SK-N-SH (cell line): ENCODE data around the gene HS3ST4. TPM values are rescaled to one million over a fixed set of nuclear protein-coding genes. Genes with fewer than 3 reads are reported as not detected.

Source experiments
- CTCF ChIA-PET: fragments of 300-600, 350-600 bp; formaldehyde crosslinking; extraction: SDS; loops from one replicate; lab custom pipeline; 2021; lab: Yijun Ruan, JAX
- POLR2A ChIA-PET: fragments of 350-600 bp; sonication (Branson Sonifier 250); formaldehyde crosslinking; extraction: SDS; loops from one replicate; lab custom pipeline; 2020; ENCODE audit warnings: antibody characterized with exemption, inconsistent platforms; lab: Yijun Ruan, JAX
- DNase-seq: peaks from one replicate; pipeline ENCODE4 v3.0.0; 2012
- H2AFZ ChIP-seq: fragments of 200-600 bp; sonication (generic); 2 replicates; pipeline ENCODE4 v1.8.1; 2016; ENCODE audit warnings: antibody characterized with exemption, mild to moderate bottlenecking, low read depth
- H3F3A ChIP-seq: fragments of 200-600 bp; sonication (generic); replicated peaks from 2 replicates; pipeline ENCODE3; 2016; ENCODE audit warnings: antibody characterized with exemption, mild to moderate bottlenecking; ENCODE audit not compliant: insufficient read depth
- H3K27ac ChIP-seq, 2 experiments: fragments of 200-500 bp in 1 of 2; fragments of 200-600 bp in 1 of 2; sonication (Bioruptor generic) in 1 of 2; sonication (generic), shearing (Covaris generic) in 1 of 2; 2 replicates each; pipeline versions ENCODE4 v1.5.1 to v1.6.1; 2014 to 2016; ENCODE audit warnings: low read depth in 2 of 2, inconsistent platforms in 1 of 2, low read length in 1 of 2, mild to moderate bottlenecking in 1 of 2, mixed read lengths in 1 of 2
- H3K27me3 ChIP-seq: fragments of 200-600 bp; sonication (generic), shearing (Covaris generic); 2 replicates; pipeline ENCODE4 v1.6.1; 2016; ENCODE audit warnings: mixed run types; ENCODE audit not compliant: insufficient read depth
- H3K36me3 ChIP-seq, 2 experiments: fragments of 200-500 bp in 1 of 2; fragments of 200-600 bp in 1 of 2; sonication (Bioruptor generic) in 1 of 2; sonication (generic) in 1 of 2; replicated peaks in 1 of 2; 2 replicates each; pipeline versions ENCODE3 to v1.5.1; 2014 to 2016; ENCODE audit warnings: low read length in 1 of 2, mild to moderate bottlenecking in 1 of 2; ENCODE audit not compliant: insufficient read depth in 2 of 2, control insufficient read depth in 1 of 2
- H3K4me1 ChIP-seq, 2 experiments: fragments of 200-500 bp in 1 of 2; fragments of 200-600 bp in 1 of 2; sonication (Bioruptor generic) in 1 of 2; sonication (generic), shearing (Covaris generic) in 1 of 2; 2 replicates each; pipeline versions ENCODE4 v1.5.1 to v1.6.1; 2014 to 2016; ENCODE audit warnings: low read depth in 1 of 2, low read length in 1 of 2, mixed run types in 1 of 2; ENCODE audit not compliant: insufficient read depth in 2 of 2, control insufficient read depth in 1 of 2
- H3K4me2 ChIP-seq: fragments of 200-600 bp; sonication (generic), shearing (Covaris generic); 2 replicates; pipeline ENCODE4 v1.6.1; 2017; ENCODE audit warnings: mixed run types
- H3K4me3 ChIP-seq, 2 experiments: fragments of 200-500 bp in 1 of 2; fragments of 200-600 bp in 1 of 2; sonication (Bioruptor generic) in 1 of 2; sonication (generic), shearing (Covaris generic) in 1 of 2; 2 replicates each; pipeline versions ENCODE4 v1.5.1 to v1.8.1; 2014 to 2016; ENCODE audit warnings: low read depth in 2 of 2, inconsistent platforms in 1 of 2, low read length in 1 of 2, mild to moderate bottlenecking in 1 of 2, mixed read lengths in 1 of 2, moderate library complexity in 1 of 2
- H3K79me2 ChIP-seq: fragments of 200-600 bp; sonication (generic); 2 replicates; pipeline ENCODE4 v1.8.1; 2017; ENCODE audit warnings: mild to moderate bottlenecking; ENCODE audit not compliant: insufficient read depth
- H3K9ac ChIP-seq: fragments of 200-600 bp; sonication (generic); 2 replicates; pipeline ENCODE4 v1.6.1; 2017; ENCODE audit warnings: mixed run types
- H3K9me2 ChIP-seq: fragments of 200-600 bp; sonication (generic); 2 replicates; pipeline ENCODE4 v1.6.1; 2017; ENCODE audit warnings: mixed run types
- H3K9me3 ChIP-seq: fragments of 200-600 bp; sonication (generic); 2 replicates; pipeline ENCODE4 v1.6.1; 2017; ENCODE audit warnings: mixed run types, mild to moderate bottlenecking, moderate library complexity
- H4K20me1 ChIP-seq: fragments of 200-600 bp; sonication (generic); 2 replicates; pipeline ENCODE4 v1.6.1; 2017; ENCODE audit warnings: mild to moderate bottlenecking, mixed run types; ENCODE audit not compliant: insufficient read depth
- MXI1 ChIP-seq: IDR thresholded peaks from 2 replicates; pipeline ENCODE4 v1.6.1; 2012; ENCODE audit warnings: mild to moderate bottlenecking, low read depth, low read length, improper control_type of control experiment
- NFIC ChIP-seq: IDR thresholded peaks from 2 replicates; pipeline ENCODE4 v1.4.0; 2012; ENCODE audit warnings: borderline replicate concordance
- RXRA ChIP-seq: IDR thresholded peaks from 2 replicates; pipeline ENCODE4 v1.4.0; 2012; ENCODE audit warnings: low read depth, mild to moderate bottlenecking, borderline replicate concordance
- SIN3A ChIP-seq: IDR thresholded peaks from 2 replicates; pipeline ENCODE4 v1.6.1; 2012; ENCODE audit warnings: low read depth, mild to moderate bottlenecking, low read length, moderate library complexity, borderline replicate concordance
- SMC3 ChIP-seq: IDR thresholded peaks from 2 replicates; pipeline ENCODE4 v1.6.1; 2012; ENCODE audit warnings: low read depth, low read length, improper control_type of control experiment
- TAF1 ChIP-seq: IDR thresholded peaks from 2 replicates; pipeline ENCODE4 v1.6.1; 2012; ENCODE audit warnings: low read depth, mild to moderate bottlenecking, low read length, moderate library complexity, borderline replicate concordance
- WGBS: methylation state at CpG from one replicate; pipeline ENCODE4 v1.1.6; 2017; ENCODE audit warnings: low lambda C conversion rate; 5-methylcytosine and 5-hydroxymethylcytosine counted together
- polyA plus RNA-seq, 3 experiments: library from polyadenylated mRNA; depleted of rRNA; stranded (reverse); fragments of >200 nt; gene quantifications; 2 replicates each; pipeline ENCODE4 v1.2.3, GENCODE V29; 2012
- TF ChIP-seq, protein P1 (sequence below): IDR thresholded peaks from 2 replicates; pipeline ENCODE4 v1.4.0; 2012; ENCODE audit warnings: low read depth, borderline replicate concordance
- TF ChIP-seq, protein P2 (sequence below): IDR thresholded peaks from 2 replicates; pipeline ENCODE4 v1.6.1; 2012; ENCODE audit warnings: mild to moderate bottlenecking, low read depth, low read length, moderate library complexity
- TF ChIP-seq, protein P3 (sequence below): IDR thresholded peaks from 2 replicates; pipeline ENCODE4 v1.4.0; 2012; ENCODE audit warnings: low read depth

HS3ST4 gene
- polyA plus RNA-seq, 1 of the 3 experiments (the other 2 are of a cell fraction) = not detected

DNA sequence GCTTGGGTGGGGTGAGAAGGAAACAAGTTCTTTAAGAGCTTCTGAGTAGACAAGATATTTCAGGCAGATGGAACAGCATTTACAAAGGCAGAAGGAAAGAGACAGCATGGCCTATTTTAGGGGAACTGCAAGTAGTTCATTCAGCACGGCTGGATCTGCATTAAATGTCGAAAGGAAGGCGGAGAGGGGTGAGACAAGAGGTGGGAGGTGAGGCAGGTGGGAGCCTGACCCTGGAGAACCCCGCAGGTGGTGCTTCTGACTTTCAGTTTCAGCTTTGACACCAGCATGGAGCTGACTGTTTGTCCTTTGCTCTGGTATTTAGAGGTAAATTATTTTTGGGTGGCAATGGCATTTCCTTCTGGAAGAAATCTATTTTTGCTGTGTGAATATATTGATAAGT is 194.8 kb downstream of the HS3ST4 start:
- H3K9me2 ChIP-seq = no peaks in the 10 kb centered on the region
- ChIA-PET POLR2A (no interaction called here), CTCF (no interaction called here)
- H3K27me3 ChIP-seq = no peaks in the 10 kb centered on the region
- H3K9ac ChIP-seq = no peak overlapping the region
- WGBS = 2% methylated on average over 4 of the region's 4 CpGs
- H3F3A ChIP-seq = no peaks in the 10 kb centered on the region
- H3K36me3 ChIP-seq = no peaks in the 10 kb centered on the region
- H4K20me1 ChIP-seq = no peaks in the 10 kb centered on the region
- no peaks in the 10 kb centered on the region for H3K4me1 ChIP-seq
- TF ChIP-seq RXRA (no peak), NFIC (no peak)
- TF ChIP-seq, protein P1, sequence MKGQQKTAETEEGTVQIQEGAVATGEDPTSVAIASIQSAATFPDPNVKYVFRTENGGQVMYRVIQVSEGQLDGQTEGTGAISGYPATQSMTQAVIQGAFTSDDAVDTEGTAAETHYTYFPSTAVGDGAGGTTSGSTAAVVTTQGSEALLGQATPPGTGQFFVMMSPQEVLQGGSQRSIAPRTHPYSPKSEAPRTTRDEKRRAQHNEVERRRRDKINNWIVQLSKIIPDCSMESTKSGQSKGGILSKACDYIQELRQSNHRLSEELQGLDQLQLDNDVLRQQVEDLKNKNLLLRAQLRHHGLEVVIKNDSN = no peak
- no peak overlapping the region for H3K27ac ChIP-seq
- no peak overlapping the region for H2AFZ ChIP-seq
- DNase-seq = no peak
- no peaks in the 10 kb centered on the region for H3K9me3 ChIP-seq
- no peaks in the 10 kb centered on the region for H3K79me2 ChIP-seq
- H3K4me3 ChIP-seq = no peak overlapping the region
- H3K4me2 ChIP-seq = no peak overlapping the region

DNA sequence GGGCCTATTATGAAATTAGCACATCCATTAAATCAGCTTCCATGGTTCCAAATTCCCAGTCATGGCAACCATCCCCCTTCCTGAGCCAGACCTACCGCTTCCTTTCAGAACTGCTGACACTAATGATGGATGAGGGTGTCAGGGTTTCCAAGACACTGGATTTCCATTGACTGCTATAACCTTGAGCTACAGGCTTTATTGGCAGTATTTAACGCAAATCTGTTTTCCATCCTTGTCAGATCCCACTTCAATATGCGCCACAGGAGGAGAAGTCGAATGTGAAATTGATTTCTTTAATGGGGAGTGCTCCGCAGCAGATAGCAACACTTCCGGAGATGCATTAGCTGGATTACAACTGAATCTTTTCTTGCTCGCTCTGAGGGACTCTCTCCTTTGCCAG is 197.1 kb downstream of the HS3ST4 start:
- H3K79me2 ChIP-seq = no peaks in the 10 kb centered on the region
- H3K27ac ChIP-seq = no peak overlapping the region
- no peak overlapping the region for H3K4me2 ChIP-seq
- H3K27me3 ChIP-seq = no peaks in the 10 kb centered on the region
- no peak overlapping the region for H2AFZ ChIP-seq
- no peaks in the 10 kb centered on the region for H3F3A ChIP-seq
- H3K9me2 ChIP-seq = no peaks in the 10 kb centered on the region
- TF ChIP-seq MXI1 (no peak), TAF1 (no peak), SIN3A (no peak), SMC3 (no peak)
- TF ChIP-seq, protein P2, sequence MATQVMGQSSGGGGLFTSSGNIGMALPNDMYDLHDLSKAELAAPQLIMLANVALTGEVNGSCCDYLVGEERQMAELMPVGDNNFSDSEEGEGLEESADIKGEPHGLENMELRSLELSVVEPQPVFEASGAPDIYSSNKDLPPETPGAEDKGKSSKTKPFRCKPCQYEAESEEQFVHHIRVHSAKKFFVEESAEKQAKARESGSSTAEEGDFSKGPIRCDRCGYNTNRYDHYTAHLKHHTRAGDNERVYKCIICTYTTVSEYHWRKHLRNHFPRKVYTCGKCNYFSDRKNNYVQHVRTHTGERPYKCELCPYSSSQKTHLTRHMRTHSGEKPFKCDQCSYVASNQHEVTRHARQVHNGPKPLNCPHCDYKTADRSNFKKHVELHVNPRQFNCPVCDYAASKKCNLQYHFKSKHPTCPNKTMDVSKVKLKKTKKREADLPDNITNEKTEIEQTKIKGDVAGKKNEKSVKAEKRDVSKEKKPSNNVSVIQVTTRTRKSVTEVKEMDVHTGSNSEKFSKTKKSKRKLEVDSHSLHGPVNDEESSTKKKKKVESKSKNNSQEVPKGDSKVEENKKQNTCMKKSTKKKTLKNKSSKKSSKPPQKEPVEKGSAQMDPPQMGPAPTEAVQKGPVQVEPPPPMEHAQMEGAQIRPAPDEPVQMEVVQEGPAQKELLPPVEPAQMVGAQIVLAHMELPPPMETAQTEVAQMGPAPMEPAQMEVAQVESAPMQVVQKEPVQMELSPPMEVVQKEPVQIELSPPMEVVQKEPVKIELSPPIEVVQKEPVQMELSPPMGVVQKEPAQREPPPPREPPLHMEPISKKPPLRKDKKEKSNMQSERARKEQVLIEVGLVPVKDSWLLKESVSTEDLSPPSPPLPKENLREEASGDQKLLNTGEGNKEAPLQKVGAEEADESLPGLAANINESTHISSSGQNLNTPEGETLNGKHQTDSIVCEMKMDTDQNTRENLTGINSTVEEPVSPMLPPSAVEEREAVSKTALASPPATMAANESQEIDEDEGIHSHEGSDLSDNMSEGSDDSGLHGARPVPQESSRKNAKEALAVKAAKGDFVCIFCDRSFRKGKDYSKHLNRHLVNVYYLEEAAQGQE = no peak
- TF ChIP-seq, protein P3, sequence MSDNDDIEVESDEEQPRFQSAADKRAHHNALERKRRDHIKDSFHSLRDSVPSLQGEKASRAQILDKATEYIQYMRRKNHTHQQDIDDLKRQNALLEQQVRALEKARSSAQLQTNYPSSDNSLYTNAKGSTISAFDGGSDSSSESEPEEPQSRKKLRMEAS = no peak
- no peak for DNase-seq
- H3K9ac ChIP-seq = no peak overlapping the region
- H3K36me3 ChIP-seq = no peaks in the 10 kb centered on the region
- POLR2A ChIA-PET = no interaction called here
- CTCF ChIA-PET = no interaction called here
- H4K20me1 ChIP-seq = no peaks in the 10 kb centered on the region
- H3K4me3 ChIP-seq = no peak overlapping the region
- no peaks in the 10 kb centered on the region for H3K9me3 ChIP-seq
- H3K4me1 ChIP-seq = no peaks in the 10 kb centered on the region
- WGBS = 1% methylated on average over 7 of the region's 7 CpGs
